Caco-2 (cell line): Measurements from ENCODE around the gene FTSJ1. TPM values are rescaled to one million over a fixed set of nuclear protein-coding genes. Genes with fewer than 3 reads are reported as not detected.
A peak's percentile ranks its signal among the peaks of the same experiment; 100 is the strongest.

Experiments used
- BruUV-seq: library from RNA; stranded (reverse); fragments of 400-500 nt; replicated peaks from 2 replicates; lab custom pipeline; 2021; lab: Mats Ljungman, UMichigan
- CTCF ChIA-PET: fragments of 300-600 bp; sonication (Branson Sonifier 250); formaldehyde crosslinking; loops from one replicate; lab custom pipeline; 2022; ENCODE audit warnings: antibody characterized with exemption; lab: Charles Lee
- POLR2A ChIA-PET: fragments of 300-600 bp; sonication (Branson Sonifier 250); formaldehyde crosslinking; loops from one replicate; lab custom pipeline; 2022; ENCODE audit warnings: antibody characterized with exemption; lab: Charles Lee
- DNase-seq, 2 experiments: peaks; one replicate each; pipeline versions ENCODE4 v3.0.0 to v3.0.0-alpha.2; 2020 to 2022
- H3K27me3 ChIP-seq: replicated peaks from 2 replicates; pipeline ENCODE4 v1.6.0; 2011; ENCODE audit warnings: low read length; ENCODE audit not compliant: control insufficient read depth, insufficient read depth
- H3K36me3 ChIP-seq: 2 replicates; pipeline ENCODE4 v1.5.1; 2011; ENCODE audit warnings: low read length; ENCODE audit not compliant: control insufficient read depth, insufficient read depth
- H3K4me1 ChIP-seq: fragments of 250-450 bp; sonication (Bioruptor Pico); 2 replicates; pipeline ENCODE4 v1.5.1; 2020; ENCODE audit warnings: mild to moderate bottlenecking
- H3K4me3 ChIP-seq: 2 replicates; pipeline ENCODE4 v1.5.1; 2011; ENCODE audit warnings: low read depth, mild to moderate bottlenecking, control low read depth, low read length
- H3K9me3 ChIP-seq: fragments of 250-450 bp; sonication (Bioruptor Pico); 2 replicates; pipeline ENCODE4 v1.5.1; 2020; ENCODE audit warnings: mild to moderate bottlenecking, moderate library complexity
- H3K27ac Mint-ChIP-seq: one replicate; pipeline ENCODE4 v1.8.0; 2022; ENCODE audit warnings: mixed read lengths; ENCODE audit not compliant: unreplicated experiment
- H3K27me3 Mint-ChIP-seq: one replicate; pipeline ENCODE4 v1.8.0; 2022; ENCODE audit warnings: mixed read lengths; ENCODE audit not compliant: insufficient read depth, unreplicated experiment
- H3K36me3 Mint-ChIP-seq: one replicate; pipeline ENCODE4 v1.8.0; 2022; ENCODE audit warnings: mild to moderate bottlenecking, mixed read lengths; ENCODE audit not compliant: insufficient read depth, unreplicated experiment
- H3K4me1 Mint-ChIP-seq: one replicate; pipeline ENCODE4 v1.8.0; 2022; ENCODE audit warnings: low read depth, mixed read lengths; ENCODE audit not compliant: unreplicated experiment
- H3K4me3 Mint-ChIP-seq: one replicate; pipeline ENCODE4 v1.8.0; 2022; ENCODE audit warnings: mild to moderate bottlenecking, moderate library complexity, mixed read lengths; ENCODE audit not compliant: unreplicated experiment
- H3K9me3 Mint-ChIP-seq: one replicate; pipeline ENCODE4 v1.8.0; 2022; ENCODE audit warnings: mixed read lengths; ENCODE audit not compliant: unreplicated experiment
- CTCF ChIP-seq, 2 experiments: fragments of 200-600 bp in 1 of 2; IDR thresholded peaks; 1 replicate in 1 of 2; 2 replicates in 1 of 2; pipeline versions ENCODE4 v1.5.1 to v1.8.0; 2011 to 2022; ENCODE audit warnings: antibody characterized with exemption in 1 of 2, control low read depth in 1 of 2, inconsistent platforms in 1 of 2, low read depth in 1 of 2, low read length in 1 of 2, mild to moderate bottlenecking in 1 of 2, moderate library complexity in 1 of 2; ENCODE audit not compliant: insufficient read depth in 1 of 2, severe bottlenecking in 1 of 2, unreplicated experiment in 1 of 2
- intact Hi-C: fragments of 100-400 bp; cut with micrococcal nuclease; formaldehyde crosslinking; loops from one replicate; pipeline ENCODE4 v1.10.0; 2022; ENCODE audit not compliant: unreplicated experiment
- total RNA-seq: library from RNA; stranded (reverse); gene quantifications from 2 replicates; pipeline ENCODE4 v1.2.3, GENCODE V29; 2022

The FTSJ1 gene
- total RNA-seq, 1 experiment from 2014 or later: 41.1 TPM

GRCh38 chrX:48475296-48475695, 703 bp upstream of the FTSJ1 start:
- peak overlapping the region; percentile 98 for H3K27ac Mint-ChIP-seq
- no TSS peak for BruUV-seq
- Histone ChIP-seq H3K36me3 (no peaks in the 10 kb centered on the region), H3K9me3 (no peaks in the 10 kb centered on the region), H3K4me1 (peaks cover 7% of the 10 kb centered on the region), H3K27me3 (no peaks in the 10 kb centered on the region), H3K4me3 (peak overlapping the region; percentile 59)
- intact Hi-C loops: no loop called here
- no peak for TF ChIP-seq CTCF (IDR thresholded peaks at IDR 0.05; ENCODE audit: insufficient read depth in 1 of 2, low read depth in 1 of 2, low read length in 1 of 2, severe bottlenecking in 1 of 2, unreplicated experiment in 1 of 2)
- peak in 1 of 2 experiments; percentile 20 for DNase-seq
- H3K4me1 Mint-ChIP-seq: peaks cover 24% of the 10 kb centered on the region
- no peaks in the 10 kb centered on the region for H3K27me3 Mint-ChIP-seq
- H3K36me3 Mint-ChIP-seq: peaks cover 13% of the 10 kb centered on the region
- H3K9me3 Mint-ChIP-seq: no peaks in the 10 kb centered on the region
- ChIA-PET POLR2A (no interaction called here), CTCF (no interaction called here)
- peak overlapping the region; percentile 97 for H3K4me3 Mint-ChIP-seq

DNA sequence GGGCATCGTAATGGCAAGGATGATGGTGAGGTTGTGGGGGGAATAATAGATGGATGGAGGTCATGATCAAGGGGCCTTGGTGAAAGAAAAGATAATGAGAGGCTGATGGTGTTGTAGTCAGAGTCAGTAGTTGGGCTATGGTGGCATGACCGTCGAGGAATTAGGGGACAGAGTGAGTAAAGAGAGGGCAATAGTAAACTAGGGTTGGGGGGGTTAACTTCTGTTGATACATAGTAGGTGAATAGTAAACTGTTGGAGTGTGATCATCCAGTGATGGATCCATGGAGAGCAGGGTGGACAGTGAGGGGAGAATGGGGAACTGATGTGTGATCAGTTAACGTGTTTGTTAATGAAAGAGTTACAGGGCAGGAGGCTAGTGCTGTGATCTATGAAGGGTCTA, 920 bp downstream of the FTSJ1 start:
- H3K9me3 Mint-ChIP-seq: no peaks in the 10 kb centered on the region
- H3K4me3 Mint-ChIP-seq: peak overlapping the region; percentile 97
- H3K27me3 Mint-ChIP-seq: no peaks in the 10 kb centered on the region
- BruUV-seq: no TSS peak
- H3K36me3 Mint-ChIP-seq: peaks cover 24% of the 10 kb centered on the region
- peak overlapping the region; percentile 59 for H3K4me3 ChIP-seq
- H3K27me3 ChIP-seq: no peaks in the 10 kb centered on the region
- no peaks in the 10 kb centered on the region for H3K36me3 ChIP-seq
- POLR2A ChIA-PET: no interaction called here
- DNase-seq: no peak
- intact Hi-C loops: no loop called here
- peaks cover 15% of the 10 kb centered on the region for H3K4me1 Mint-ChIP-seq
- CTCF ChIA-PET: no interaction called here
- H3K4me1 ChIP-seq: peaks cover 7% of the 10 kb centered on the region
- no peaks in the 10 kb centered on the region for H3K9me3 ChIP-seq
- H3K27ac Mint-ChIP-seq: peak overlapping the region; percentile 98
- TF ChIP-seq CTCF (IDR thresholded peaks at IDR 0.05; ENCODE audit: insufficient read depth in 1 of 2, low read depth in 1 of 2, low read length in 1 of 2, severe bottlenecking in 1 of 2, unreplicated experiment in 1 of 2): no peak

DNA sequence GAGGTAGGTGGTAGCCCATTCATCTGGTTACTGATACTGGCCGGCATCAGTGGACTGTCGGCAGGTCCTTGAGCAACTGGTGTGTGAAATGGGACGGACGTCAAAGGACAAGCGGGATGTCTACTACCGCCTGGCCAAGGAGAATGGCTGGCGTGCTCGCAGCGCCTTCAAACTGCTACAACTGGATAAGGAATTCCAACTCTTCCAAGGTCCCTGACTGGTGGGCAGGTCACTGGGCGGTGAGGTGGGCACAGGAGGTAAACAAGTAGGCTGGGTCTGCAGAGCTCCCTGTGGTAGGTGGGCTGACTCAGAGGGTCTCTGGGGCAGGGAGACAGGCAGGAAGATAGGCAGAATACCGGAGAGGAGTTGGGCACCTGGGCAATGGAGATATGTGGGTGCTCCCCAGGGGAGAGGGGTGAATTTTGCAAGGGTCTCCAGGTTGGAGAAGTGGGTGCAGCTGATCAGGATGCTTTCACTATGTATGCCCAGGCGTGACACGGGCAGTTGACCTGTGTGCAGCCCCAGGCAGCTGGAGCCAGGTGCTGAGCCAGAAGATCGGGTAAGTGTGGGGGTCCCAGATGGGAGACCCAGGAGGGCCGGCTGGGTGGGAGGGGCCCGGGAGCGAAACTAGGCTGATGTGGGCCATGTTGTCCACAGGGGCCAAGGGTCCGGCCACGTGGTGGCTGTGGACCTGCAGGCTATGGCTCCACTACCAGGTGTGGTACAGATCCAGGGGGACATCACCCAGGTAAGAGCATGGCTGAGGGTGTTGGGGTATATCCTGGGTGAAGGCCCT, 2.2 kb downstream of the FTSJ1 start:
- H3K36me3 ChIP-seq: no peaks in the 10 kb centered on the region

More for the DNA sequence above, 2.2 kb downstream of the FTSJ1 start:
- CTCF ChIA-PET: no interaction called here
- no TSS peak for BruUV-seq
- Mint-ChIP-seq H3K27ac (no peak overlapping the region), H3K36me3 (peaks cover 19% of the 10 kb centered on the region), H3K27me3 (no peaks in the 10 kb centered on the region), H3K9me3 (no peaks in the 10 kb centered on the region), H3K4me1 (peaks cover 15% of the 10 kb centered on the region), H3K4me3 (no peak overlapping the region)
- intact Hi-C loops: no loop called here
- Histone ChIP-seq H3K27me3 (no peaks in the 10 kb centered on the region), H3K4me3 (no peak overlapping the region), H3K9me3 (no peaks in the 10 kb centered on the region), H3K4me1 (peaks cover 7% of the 10 kb centered on the region)
- no peak for DNase-seq
- TF ChIP-seq CTCF (IDR thresholded peaks at IDR 0.05; ENCODE audit: insufficient read depth in 1 of 2, low read depth in 1 of 2, low read length in 1 of 2, severe bottlenecking in 1 of 2, unreplicated experiment in 1 of 2): no peak
- POLR2A ChIA-PET: no interaction called here
